NCI-H2196 (cell line): ENCODE data around the gene RICTOR.

Experiments used
- DNase-seq: peaks from one replicate; lab custom pipeline; 2025; ENCODE audit not compliant: unreplicated experiment; lab: John Stamatoyannopoulos, UW

The RICTOR gene

DNA sequence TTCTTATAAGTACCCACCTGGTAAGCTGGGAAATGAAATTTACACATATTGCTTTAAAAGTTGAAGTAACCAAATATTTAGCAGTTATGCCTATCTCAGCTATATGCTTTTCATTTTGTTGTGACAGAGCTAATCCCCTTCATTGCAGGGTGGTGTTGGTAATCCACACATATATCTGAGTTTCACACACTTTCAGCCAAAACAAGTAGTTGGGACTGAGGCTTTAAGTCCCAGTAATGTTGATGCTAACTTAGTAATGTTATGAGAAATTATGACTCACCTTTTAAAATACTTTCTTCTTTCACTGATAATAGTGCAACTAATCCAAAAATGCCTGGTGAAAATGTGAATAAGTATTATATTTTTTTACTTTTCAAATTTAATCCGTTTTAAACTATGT, 19.2 kb upstream of the RICTOR start:
- DNase-seq = no peak

DNA sequence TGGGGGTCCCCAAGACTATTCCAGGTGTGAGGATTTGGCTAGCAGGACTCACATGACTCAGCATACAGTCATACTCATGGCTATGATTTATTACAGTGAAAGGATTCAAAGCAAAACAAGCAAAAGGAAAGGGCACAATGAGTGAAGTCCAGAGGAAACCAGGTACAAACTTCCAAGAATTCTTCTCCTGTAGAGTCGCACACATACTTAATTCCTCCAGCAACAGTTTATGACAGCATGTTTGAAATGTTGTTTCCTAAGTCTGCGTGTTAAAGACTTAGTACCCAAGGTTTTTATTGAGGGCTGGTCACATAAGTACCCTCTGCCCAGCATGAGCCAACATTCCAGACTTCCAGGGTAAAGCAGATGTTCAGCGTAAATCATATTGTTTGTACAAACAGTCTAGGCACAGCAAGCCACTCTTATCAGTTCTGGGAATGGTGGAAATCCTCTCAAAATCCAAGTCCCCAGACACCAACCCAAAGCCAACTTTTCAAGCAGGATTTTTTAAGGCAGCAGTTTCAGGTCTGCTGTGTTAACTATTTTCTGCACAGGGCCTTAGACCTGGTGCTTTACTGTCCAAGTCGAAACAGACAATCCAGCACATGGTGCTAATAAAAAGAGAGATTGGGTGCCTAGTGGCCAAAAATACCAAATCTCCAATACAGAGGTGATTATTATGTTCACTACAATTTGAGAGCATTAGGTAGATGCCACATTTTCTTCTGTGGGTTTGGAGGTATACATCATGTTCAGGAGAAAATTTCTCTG, 18.6 kb upstream of the RICTOR start:
- DNase-seq = no peak

DNA sequence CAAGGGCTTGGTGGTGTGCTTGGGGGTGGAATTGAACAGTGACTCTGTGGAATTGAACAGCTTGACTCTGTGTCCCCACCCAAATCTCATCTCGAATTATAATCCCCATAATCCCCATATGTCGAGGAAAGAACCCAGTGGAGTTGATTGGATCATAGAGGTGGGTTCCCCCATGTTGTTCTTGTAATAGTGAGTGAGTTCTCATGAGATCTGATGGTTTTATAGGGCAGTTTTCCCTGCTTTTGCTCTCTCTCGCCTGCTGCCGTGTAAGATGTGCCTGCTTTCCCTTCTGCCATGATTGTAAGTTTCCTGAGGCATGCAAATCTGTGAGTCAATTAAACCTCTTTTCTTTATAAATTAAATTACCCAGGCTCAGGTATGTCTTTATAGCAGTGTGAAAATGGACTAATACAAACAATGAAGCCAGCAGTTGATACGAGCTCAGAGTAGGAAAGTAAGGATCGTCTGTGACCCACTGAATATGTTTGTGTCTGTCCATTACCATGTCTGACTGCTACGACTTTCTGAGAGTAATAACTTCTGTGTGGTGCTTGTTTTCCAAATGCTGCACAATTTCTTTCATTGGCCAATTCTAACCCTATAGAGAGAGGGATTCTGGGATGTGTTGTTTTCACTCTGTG, 17.9 kb upstream of the RICTOR start:
- DNase-seq = no peak

DNA sequence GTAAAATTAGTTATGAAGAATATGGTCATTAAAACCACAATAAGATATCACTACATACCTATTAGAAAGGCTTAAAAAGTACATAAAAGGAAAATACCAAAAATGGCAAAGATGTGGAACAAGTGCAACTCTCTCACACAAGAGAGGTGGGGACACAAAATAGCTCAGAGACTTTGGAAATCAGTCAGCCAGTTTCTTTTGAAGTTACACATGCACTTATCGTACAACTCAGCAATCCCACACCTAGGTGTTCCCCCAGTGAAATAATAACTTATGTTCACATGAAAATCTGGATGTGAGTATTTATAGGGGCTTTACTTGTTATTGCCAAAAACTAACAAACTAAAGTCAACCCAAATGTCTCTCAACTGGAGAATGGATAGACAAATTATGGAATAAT, 9.8 kb upstream of the RICTOR start:
- DNase-seq = no peak

DNA sequence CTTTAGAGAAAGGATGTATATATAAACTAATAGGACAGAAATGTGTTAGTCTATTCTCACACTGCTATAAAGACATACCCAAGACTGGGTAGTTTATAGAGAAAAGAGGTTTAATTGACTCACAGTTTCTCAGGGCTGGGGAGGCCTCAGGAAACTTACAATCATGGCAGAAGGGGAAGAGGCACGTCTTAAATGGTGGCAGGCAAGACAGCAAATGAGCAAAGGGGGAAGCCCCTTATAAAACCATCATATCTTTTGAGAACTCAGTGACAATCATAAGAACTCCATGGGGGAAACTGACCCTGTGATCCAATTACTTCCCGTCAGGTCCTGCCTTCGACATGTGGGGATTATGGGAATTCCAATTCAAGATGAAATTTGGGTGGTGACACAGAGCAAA, 8.8 kb upstream of the RICTOR start:
- no peak for DNase-seq

DNA sequence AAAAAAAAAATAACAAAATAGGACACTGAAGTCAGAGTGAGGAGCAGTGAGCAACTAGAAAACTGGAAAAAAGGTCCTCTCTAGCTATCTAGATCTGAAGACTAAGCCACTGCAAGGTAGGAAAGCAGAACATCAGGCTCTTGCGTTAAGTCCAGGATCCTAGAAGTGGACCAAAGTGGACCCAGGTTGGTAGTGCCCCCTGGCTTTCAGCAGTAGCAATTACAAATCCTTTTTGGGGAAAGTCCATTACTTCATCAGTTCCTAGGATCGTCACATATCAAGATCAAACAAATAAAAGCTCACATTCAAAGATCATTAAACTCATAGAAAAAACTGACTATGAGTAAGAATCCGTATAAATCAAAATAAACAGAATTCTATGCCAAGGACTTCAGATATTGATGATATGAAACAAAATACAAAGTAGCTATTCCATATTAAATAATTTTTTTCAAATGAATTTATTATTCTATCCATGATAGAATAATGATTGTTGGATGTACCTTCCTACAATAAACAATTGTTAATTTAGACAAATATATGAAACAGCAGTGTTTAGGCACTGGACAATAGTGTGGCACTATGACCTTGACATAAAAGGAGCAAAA, 6.5 kb upstream of the RICTOR start:
- peak; percentile 59 for DNase-seq

DNA sequence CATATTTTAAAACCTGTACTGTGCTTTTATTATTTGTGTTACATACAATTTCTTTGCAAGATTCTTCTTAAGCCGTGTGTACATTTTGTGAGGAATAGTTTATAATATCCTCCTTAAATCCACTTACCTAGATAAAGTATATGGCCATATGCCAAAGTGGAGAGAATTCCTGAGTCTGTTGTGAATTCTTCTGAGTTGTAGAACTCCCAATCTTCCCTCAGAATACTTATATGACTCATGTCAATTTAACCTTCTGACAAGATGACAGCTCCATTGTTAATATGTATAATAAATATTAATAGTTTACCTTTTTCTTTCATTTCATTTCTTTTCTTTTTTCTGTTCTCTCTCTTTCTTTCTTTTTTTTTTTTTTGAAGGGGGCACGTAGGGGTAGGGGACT, 6.0 kb upstream of the RICTOR start:
- no peak for DNase-seq

DNA sequence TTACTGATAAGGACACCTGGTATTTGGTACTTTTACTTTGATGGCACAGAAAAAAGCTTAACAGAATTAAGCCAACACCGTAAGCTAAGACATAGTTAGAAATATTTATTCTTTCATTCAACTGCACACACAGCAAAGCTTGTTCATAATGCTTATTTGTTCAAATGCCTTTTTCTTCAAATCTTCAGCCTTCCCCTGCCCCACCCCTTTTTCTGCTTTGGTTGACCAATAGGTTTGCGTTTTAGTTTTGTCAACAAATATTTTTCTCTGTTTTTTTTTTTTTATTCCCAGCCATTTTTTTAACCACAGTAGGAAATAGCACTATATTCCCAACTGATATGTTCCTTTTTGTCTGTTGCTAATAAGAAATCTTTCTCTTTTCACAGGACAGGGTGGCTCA, 4.9 kb upstream of the RICTOR start:
- no peak for DNase-seq

DNA sequence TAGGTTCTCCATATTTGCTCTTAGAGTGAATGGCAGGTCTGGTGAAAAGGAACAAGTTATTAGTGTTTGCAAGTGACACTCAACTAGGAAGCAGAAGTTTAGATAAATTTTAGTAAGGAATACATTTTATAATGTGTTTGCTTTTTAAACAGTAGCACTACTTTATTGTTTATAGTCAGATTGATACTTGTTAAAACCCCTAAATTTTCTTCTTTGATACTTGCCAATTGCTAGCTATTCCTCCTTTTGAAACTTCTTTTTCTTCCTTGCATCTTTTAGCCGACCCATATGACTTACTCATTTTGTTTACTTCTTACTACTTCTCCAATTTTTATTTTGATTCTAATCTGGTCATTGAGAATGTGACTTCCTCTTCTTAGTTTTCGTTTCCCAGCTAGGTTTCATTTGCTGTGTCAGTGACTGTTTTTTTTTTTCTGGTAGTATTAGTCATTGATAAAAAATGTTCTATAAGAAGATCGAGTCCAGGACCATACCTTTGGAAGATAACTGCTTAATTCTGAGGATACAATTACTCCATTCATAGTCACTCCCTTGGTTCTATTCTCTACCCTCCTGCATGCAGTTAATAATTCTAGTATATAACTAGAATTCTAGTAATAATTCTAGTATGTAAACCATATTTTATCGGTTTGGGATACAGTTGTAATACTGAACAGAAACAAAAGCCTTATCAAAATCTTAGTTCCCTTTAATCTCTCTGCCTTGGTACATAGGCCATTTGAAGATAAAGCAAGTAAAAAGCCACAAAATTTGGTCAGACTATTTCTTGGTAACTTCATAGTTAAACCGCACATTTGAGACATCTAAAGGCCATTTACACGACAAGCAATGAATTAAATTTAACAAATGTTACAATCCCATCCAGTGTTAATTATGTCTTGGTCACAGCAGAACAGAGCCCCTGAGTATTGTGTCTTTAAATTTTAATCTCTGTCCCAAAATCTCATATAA, 2.8 kb upstream of the RICTOR start:
- no peak for DNase-seq

DNA sequence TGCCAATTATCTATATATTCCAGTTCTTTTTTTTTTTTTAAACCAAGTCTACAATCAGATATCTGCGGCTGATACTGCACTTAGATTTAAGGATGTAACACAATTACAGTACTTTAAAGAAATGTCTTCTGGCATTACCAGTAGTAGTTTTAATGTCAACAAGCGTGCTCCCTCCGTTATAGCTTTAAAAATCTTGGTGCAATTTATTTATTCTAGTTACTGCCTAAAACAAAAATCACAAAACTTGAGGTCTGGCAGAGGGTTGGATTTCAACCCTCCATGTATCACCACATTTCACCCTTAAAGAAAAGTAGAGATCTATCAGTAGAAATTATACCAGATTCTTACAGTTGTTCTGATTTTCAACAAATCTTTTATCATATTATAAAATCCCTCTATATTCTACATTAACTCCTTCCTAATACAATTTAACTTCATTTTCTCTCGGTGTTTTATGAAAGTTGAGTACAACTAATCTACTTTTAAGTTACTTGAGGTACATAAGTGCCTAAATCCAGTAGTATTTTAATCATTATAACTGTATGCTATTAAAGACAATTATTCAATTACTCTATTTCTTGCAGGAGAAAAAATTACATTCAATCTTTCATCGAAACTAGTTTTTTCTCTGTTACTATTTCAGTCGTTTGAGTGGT, 2.0 kb upstream of the RICTOR start:
- no peak for DNase-seq

DNA sequence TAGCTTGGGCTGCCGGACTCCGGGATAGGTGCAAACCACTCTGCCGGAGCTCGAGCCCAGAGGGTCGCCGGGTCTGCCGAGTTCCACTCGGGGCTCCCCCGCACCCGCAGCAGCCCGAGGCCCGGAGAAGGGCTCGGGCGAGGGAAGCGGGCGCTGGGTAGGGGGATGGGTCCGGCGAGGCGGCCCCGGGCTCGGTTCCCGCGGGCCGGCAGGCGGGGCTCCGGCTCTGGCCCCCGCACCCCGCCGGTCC, 507 bp downstream of the RICTOR start:
- no peak for DNase-seq

DNA sequence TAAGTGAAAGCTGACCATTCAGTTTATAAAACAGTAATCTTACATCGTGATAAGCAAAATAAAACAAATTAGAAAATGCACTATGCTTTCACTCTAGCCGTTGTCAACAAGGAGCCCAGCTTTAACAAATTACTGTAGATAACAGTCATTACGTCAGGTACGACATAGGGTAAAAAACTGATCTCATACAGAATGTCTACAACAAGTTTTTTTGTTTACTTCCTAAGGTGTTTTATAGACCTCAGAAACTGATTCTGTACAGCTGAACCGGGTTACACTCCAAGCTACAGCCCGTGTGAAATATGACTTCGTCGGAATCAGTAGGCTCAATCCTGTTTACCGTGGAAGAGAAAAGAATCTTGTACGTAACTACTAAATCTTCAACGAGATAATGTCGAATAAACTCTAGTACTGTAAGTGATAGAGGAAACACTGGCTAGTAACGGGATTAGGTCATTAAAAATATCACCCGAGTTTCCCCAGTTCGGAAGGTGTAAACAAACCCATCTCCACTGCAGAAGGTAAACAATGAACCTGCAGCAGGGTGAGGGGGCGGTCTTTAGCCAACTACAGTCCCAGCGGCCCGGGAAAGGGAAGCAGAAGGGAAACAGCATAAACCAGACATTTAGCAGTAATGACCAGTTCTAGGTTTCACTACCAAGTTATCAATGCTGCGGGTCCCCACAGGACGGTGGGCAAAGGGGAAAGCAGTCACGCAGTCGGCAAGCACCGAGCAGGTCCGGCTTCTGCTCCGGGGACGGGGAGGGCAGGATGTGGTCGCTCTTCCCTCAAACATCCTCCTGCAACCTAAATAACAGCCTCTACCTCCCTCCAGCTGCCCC, 1.1 kb downstream of the RICTOR start:
- DNase-seq = peak; percentile 50

DNA sequence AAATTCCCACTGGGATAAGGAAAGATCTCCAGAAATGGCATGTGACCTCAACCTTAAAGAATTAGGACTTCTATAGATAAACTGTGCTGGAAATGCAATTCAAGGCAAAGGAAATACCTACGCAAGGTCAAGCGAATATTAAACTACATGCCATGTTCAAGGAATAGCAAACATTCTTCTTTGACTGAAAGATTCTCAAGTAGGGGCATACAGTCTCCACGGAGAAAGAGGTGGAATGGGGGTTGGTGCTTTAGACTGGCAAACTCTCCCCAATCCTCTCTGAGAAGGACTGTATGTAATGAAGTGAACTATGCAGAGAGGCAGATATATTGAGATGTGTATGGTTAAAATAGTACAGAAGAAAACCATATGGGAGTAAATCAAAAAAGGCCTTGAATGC, 6.1 kb downstream of the RICTOR start:
- DNase-seq = no peak

DNA sequence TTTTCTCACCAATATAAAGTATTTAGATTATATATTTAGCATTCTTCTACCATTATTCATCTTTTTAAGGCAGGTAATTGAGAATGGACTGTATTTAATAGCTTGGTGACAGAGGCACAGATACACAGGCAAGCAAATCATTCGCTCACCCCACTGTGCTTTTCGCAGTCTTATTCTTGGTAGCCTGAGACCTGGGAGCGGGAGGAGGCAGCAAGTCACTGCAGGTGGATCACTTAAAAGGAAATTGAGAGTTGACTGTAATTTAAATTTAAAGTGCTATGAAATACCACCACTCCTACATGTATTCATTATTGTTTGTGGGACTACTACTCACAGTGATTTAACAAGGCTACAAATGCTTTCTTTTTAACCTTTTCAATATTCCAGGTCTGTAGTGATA, 9.7 kb downstream of the RICTOR start:
- no peak for DNase-seq

DNA sequence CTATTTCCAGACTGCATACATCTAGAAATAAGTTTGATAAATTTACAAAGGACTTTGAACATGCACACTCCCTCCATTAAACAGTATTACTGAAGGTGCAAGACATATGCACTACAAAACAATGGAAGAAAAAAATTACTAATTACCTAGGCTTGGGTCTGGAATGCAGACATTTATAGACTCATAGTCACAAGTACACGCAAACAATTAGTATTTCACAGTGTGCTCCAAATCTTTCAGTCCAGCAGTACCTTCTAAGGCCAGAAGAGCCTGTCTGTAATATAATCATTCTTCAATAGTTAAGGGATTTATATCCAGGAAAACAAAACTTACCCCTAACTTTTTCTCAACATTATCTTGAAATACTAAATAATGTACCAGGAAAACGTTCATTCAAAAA, 11.2 kb downstream of the RICTOR start:
- DNase-seq = no peak

DNA sequence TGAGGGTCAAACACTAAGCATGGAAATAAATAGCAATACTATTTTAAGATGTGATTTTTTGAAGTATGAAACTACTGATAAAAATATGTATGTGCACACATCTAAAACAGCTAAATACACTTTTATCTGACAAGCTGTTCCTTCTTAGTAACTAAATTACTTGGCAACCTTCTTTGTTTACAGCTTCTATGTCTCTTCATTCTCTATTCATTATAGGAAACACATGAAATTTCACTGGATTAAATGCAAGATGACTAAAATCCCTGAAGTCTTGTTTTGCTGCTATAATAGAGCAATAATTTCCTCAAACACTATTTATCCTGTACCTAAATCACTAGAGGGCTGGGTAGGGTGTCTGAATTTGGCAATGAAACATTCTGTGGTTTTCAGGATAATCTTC, 11.7 kb downstream of the RICTOR start:
- DNase-seq = no peak

DNA sequence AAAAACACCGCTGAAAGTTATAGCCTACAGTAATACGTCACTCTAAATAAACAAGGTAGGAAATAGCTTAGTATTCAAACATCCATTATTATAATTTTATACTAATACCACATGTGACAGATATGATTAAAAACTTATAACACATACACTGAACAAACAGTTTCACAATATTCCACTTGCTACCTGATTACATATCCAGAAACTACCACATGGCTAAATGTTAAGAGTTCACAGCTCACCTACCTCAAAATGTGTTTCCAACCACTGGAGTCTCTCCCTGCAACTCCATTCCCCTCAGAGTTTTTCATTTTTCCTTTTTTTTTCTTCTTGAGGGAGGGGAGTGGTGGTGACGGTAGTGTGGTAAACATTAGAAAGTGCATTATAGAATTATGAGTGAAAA, 12.1 kb downstream of the RICTOR start:
- DNase-seq = no peak

DNA sequence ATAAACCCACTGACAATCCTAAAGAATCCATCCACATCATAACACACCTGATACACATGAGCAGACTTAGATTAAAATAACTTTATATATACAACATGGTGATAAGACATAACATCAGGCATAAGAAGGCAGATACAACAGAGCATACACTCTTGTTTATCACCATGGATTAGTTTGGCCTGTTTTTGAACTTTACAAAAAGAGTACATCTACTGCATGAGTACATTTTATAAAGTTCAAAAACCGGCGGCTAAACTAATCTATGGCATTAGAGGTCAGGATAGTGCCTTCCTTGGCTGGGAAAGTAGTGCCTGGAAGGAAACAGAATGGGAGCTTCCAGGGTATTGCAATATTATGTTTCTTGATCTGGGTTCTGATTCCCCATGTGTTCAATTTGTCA, 15.1 kb downstream of the RICTOR start:
- no peak for DNase-seq

DNA sequence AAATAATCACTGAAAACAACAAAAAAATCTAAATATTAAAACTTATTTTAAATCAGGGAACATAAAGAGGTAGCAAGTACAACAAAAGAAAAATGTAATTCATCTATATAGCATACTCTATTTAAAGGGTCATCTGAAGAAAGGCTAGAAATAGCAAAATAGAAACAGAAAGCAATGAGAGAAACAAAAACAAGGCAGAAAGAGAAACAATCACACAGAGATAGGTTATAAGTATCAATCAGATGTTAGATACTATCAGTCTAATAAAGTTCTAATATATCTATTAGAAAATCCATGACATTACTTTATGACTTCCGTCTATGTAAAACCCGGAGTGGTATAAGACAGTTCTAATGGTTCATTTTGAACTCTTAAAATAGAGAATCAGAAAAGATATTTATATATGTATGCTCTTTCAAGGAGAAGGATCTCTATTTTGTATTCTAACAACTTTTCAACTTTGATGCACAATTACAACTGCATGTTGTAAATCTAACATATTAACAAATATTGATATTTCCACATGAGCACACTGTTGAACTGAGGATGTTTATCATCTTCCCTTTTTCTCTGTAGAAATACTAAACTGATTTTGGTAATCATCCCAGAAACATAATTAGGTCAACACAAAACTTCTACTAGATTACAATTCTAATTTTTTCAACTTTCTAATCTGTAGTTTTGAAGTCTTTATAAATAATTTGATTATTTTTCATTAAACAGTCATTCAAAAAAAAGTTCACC, 15.8 kb downstream of the RICTOR start:
- no peak for DNase-seq

DNA sequence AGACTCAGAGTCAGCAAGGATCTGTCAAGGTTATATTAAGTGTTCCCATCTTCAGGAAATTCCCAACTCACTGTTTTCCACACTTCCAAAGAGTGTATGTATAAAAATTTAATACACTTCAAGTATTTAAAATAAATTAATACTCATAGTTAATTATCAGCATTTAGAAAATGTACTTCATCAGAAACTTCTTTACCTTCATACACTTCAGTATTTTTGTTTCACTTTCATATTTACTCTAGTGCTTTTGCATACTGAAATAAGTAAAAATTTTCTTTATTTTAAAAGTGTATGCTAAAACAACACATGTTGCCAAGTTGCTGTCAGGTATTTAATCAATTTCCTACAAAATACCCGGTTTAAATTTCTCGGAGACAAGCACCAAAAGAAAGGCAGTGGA, 16.5 kb downstream of the RICTOR start:
- DNase-seq = no peak
